ENCODE results near the gene SEMA3G. TPM values are rescaled to one million over a fixed set of nuclear protein-coding genes. Genes with fewer than 3 reads are reported as not detected.

The SEMA3G gene
- total RNA-seq, 1 donor from 2014 or later = not detected

DNA sequence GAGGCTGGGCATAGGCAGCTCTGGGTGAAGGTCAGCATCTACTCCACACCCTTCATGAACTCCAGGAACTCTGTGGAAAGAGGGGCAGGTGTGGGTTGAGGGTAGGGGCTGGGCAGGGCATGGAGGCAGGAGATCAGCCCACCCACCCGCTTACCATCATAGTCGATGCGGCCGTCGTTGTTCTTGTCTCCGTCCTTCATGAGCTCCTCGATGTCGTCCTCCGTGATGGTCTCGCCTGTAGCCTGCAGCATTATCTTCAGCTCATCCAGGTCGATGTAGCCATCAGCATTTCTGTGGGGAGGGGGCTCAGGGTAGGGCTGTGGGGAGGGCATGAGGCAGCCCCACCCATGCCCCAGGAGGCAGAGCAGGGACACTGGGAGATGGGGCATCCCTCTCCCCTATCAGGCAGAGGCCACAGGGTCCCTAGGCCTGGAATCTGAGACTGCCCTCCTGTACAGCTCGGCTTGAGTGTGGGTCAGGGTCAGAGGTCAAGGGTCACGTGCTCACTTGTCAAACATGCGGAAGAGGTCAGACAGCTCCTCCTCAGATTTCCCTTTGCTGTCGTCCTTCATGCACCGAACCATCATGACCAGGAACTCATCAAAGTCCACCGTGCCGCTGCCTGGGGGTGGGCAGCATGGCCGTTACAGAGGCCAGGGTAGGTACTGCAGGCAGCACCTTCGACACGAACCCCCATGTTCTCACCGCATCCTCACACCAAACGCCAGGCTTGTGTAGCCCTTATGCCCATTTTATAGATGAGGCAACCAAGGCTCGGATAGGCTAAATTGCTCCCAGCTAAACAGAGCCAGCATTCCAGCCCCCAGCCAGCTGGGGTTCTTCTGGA is 6.6 kb upstream of the SEMA3G start:
- no peaks in the 10 kb centered on the region for H3K27me3 Mint-ChIP-seq
- H3K4me3 Mint-ChIP-seq = no peak overlapping the region
- ChIA-PET POLR2A (interaction anchor here (0.5 kb wide), 1 partner anchor 94 kb away, joined by 3 read pairs; no protein-coding TSS in a partner anchor), CTCF (no interaction called here)
- ATAC-seq (ENCODE audit: low read depth) (no peak), DNase-seq (no peak)
- TF ChIP-seq, protein P1, sequence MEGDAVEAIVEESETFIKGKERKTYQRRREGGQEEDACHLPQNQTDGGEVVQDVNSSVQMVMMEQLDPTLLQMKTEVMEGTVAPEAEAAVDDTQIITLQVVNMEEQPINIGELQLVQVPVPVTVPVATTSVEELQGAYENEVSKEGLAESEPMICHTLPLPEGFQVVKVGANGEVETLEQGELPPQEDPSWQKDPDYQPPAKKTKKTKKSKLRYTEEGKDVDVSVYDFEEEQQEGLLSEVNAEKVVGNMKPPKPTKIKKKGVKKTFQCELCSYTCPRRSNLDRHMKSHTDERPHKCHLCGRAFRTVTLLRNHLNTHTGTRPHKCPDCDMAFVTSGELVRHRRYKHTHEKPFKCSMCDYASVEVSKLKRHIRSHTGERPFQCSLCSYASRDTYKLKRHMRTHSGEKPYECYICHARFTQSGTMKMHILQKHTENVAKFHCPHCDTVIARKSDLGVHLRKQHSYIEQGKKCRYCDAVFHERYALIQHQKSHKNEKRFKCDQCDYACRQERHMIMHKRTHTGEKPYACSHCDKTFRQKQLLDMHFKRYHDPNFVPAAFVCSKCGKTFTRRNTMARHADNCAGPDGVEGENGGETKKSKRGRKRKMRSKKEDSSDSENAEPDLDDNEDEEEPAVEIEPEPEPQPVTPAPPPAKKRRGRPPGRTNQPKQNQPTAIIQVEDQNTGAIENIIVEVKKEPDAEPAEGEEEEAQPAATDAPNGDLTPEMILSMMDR (IDR thresholded peaks at IDR 0.05) = no peak
- intact Hi-C loops (cut with micrococcal nuclease) = no loop called here
- peaks cover 4% of the 10 kb centered on the region for H3K36me3 Mint-ChIP-seq (ENCODE audit: low read depth)
- H3K27ac Mint-ChIP-seq = no peak overlapping the region
- H3K4me1 Mint-ChIP-seq = peaks cover 23% of the 10 kb centered on the region
- H3K9me3 Mint-ChIP-seq = no peaks in the 10 kb centered on the region

DNA sequence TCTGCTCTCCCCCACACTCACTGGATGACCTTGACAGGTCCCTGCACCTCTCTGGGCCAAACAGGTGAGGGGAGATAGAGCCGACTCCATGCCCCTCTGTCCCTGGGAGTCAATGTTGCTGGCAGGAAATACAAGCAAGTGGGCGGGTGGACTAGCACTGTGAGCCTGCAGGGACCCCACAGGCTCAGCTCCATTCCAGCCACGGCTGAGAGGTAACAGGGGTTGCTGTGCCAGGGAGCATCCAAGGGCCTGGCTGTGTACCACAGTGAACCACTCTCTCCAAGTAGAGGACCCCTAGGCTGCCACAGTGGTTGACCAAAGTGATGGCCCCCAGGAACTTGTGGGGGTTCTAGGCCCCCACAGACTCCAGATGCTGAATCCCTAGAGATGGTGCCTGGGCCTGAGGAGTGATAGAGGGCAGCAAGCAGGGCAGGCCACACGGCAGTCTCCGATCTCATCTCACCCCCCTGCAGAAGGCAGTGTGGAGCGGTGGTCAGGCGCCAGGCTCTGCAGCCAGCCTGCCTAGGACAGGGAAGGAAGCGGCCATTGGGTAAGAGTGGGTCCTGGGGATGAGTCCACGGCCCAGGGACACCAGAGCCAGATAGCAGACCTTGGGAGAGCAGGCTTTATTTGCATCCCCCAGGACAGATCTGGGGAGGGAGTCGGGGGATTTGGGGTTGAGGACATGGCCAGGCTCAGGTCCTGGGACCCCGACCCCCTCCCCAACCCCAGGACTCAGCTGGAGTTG is 5.8 kb upstream of the SEMA3G start:
- no peak overlapping the region for H3K4me3 Mint-ChIP-seq

DNA sequence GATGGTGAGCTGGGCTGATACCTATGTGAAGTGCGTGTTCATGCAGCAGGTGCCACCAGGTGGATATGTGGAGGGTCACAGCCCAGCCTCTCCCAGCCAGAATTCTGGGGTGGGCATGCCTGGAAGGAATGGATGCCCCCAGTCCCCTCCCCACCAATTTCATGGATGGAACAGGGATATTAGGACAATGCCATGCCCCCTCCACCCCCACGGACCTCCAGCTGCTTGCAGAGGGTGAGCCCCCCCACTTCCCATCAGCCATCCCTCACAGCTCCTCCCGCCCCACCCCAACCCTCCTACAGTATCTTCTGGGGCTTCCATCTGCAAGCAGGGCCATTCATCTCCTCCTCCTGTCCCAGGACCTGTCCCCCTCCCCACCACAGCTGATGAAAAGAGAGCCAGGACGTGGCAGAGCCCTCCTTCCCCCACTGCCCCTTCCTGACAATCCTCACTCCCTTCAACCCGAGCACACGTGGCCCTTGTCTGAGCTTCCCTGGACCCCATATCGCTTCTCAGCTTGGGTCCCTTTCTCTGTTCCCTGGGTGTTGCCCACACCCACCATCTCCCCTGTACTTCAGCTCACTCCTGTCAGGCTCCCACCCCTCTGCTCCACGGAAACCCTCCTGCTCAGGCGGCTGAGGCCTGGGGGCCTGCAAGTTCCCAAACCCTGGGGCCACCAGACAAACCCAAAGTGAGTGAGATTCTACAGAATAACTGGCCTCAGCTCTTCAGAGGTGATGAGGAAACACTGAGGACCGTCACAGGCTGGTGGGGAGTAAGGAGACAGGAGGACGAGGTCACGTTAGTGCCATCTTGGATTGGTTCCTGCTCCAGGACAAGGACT is 2.8 kb upstream of the SEMA3G start:
- Mint-ChIP-seq H3K4me1 (peaks cover 9% of the 10 kb centered on the region), H3K27ac (no peak overlapping the region), H3K9me3 (no peaks in the 10 kb centered on the region), H3K36me3 (ENCODE audit: low read depth) (no peaks in the 10 kb centered on the region), H3K27me3 (no peaks in the 10 kb centered on the region), H3K4me3 (no peak overlapping the region)
- intact Hi-C loops (cut with micrococcal nuclease) = loop anchor here (1.0 to 5.0 kb wide), 6 partner anchors 19 to 447 kb away; partner anchors contain the start of gene TLR9
- ATAC-seq (ENCODE audit: low read depth) (no peak), DNase-seq (no peak)
- ChIA-PET POLR2A (no interaction called here), CTCF (interaction anchor here (0.7 to 3.9 kb wide), 12 partner anchors 10 to 227 kb away, joined by 3 to 37 read pairs (median 5); no protein-coding TSS in a partner anchor)
- TF ChIP-seq, protein P1 (IDR thresholded peaks at IDR 0.05) = no peak

More for the DNA sequence above, 5.8 kb upstream of the SEMA3G start:
- TF ChIP-seq, protein P1 (IDR thresholded peaks at IDR 0.05) = no peak
- intact Hi-C loops (cut with micrococcal nuclease) = no loop called here
- DNase-seq (no peak), ATAC-seq (ENCODE audit: low read depth) (no peak)
- CTCF ChIA-PET = no interaction called here
- POLR2A ChIA-PET = no interaction called here
- Mint-ChIP-seq H3K27ac (no peak overlapping the region), H3K27me3 (no peaks in the 10 kb centered on the region), H3K36me3 (ENCODE audit: low read depth) (peaks cover 2% of the 10 kb centered on the region), H3K9me3 (no peaks in the 10 kb centered on the region), H3K4me1 (peaks cover 17% of the 10 kb centered on the region)

DNA sequence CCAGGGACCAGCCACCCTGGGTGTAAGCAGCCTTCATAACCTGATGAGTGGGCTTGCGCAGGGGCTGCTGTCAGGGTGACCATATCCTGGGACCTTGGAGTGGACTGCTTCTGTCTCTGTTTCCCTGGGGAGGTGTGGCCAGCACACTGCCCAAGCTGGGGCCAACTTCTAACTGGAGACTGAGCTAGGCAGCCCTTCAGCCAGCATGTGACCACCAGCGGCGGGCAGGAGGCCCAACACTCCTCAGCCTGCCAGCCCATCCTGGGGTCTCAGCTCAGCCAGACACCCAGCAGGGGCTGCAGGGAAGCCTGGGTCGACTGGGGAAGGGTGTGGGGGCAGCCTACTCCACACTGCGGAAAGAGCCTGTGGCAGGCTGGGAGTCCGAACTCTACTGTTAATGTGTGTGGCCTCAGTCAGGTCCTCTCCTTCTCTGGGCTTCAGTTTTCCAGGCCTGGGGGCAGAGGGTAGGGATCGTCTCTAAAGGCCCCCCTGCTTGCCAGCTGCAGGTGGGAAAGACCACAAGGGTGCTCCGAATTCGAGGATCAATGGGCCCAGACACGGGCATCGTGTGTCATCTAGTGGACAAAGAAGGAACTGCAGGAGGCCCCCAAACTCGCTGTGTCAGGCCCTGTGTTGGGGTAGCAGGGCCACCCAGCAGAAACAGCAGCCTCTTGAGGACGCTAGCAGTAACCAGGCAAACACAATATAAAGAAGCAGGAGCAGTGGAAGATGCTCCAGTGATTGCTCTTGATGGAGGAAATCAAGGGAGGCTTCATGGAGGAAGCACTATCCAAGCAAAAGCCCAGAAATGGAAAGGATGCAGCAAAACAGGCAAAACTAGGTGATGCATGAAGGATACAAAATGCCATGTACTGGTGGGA is 2.0 kb upstream of the SEMA3G start:
- peaks cover 9% of the 10 kb centered on the region for H3K4me1 Mint-ChIP-seq
- ATAC-seq (ENCODE audit: low read depth) (peak; percentile 77), DNase-seq (peak; percentile 60)
- TF ChIP-seq, protein P1 (IDR thresholded peaks at IDR 0.05) = peak; percentile 86
- intact Hi-C loops (cut with micrococcal nuclease) = loop anchor here (1.0 to 5.0 kb wide), 6 partner anchors 19 to 446 kb away; partner anchors contain the start of gene TLR9
- H3K4me3 Mint-ChIP-seq = no peak overlapping the region
- no peaks in the 10 kb centered on the region for H3K9me3 Mint-ChIP-seq
- no peaks in the 10 kb centered on the region for H3K36me3 Mint-ChIP-seq (ENCODE audit: low read depth)
- ChIA-PET POLR2A (no interaction called here), CTCF (interaction anchor here (0.8 to 3.9 kb wide), 9 partner anchors 10 to 226 kb away, joined by 3 to 37 read pairs (median 5); partner anchors contain the start of gene GLYCTK)
- H3K27ac Mint-ChIP-seq = peak overlapping the region; percentile 30
- H3K27me3 Mint-ChIP-seq = peaks cover 3% of the 10 kb centered on the region

Measured in activated B cell treated with CpG ODN at 0.5 μM for 24 hours (primary cell).